Spleen (tissue), 11 donors: ENCODE data around the gene ANKRD12. TPM values are rescaled to one million over a fixed set of nuclear protein-coding genes. Genes with fewer than 3 reads are reported as not detected.

Experiments
- DNase-seq: peaks from one replicate; pipeline ENCODE4 v3.0.0-alpha.2; 2020
- H3K27ac ChIP-seq, 8 donors: fragments of 200-600 bp; sonication (generic) in 7 of 8; 1 replicate in 4 of 8; 2 replicates in 4 of 8; pipeline versions ENCODE4 v1.5.0 to v1.8.0; 2016 to 2021; ENCODE audit warnings: inconsistent platforms in 4 of 8, mild to moderate bottlenecking in 4 of 8, moderate library complexity in 1 of 8
- H3K27me3 ChIP-seq, 7 donors: fragments of 200-600 bp; sonication (generic) in 6 of 7; replicated peaks in 1 of 7; 1 replicate in 4 of 7; 2 replicates in 3 of 7; pipeline versions ENCODE4 v1.5.0 to v1.8.0; 2016 to 2021; ENCODE audit warnings: inconsistent platforms in 3 of 7, mild to moderate bottlenecking in 1 of 7
- H3K36me3 ChIP-seq, 6 donors: fragments of 200-600 bp; sonication (generic) in 5 of 6; 1 replicate in 4 of 6; 2 replicates in 2 of 6; pipeline versions ENCODE4 v1.5.0 to v1.8.0; 2016 to 2021; ENCODE audit warnings: inconsistent platforms in 2 of 6
- H3K4me1 ChIP-seq, 6 donors: fragments of 200-600 bp; sonication (generic) in 5 of 6; 1 replicate in 3 of 6; 2 replicates in 3 of 6; pipeline versions ENCODE4 v1.5.0 to v1.8.0; 2016 to 2021; ENCODE audit warnings: inconsistent platforms in 3 of 6
- H3K4me3 ChIP-seq, 8 donors: fragments of 200-600 bp; sonication (generic) in 7 of 8; 1 replicate in 4 of 8; 2 replicates in 4 of 8; pipeline versions ENCODE4 v1.5.0 to v1.8.0; 2016 to 2021; ENCODE audit warnings: inconsistent platforms in 4 of 8, mild to moderate bottlenecking in 4 of 8, moderate library complexity in 2 of 8
- H3K9me3 ChIP-seq, 8 donors: fragments of 200-600 bp; sonication (generic) in 7 of 8; 1 replicate in 4 of 8; 2 replicates in 4 of 8; pipeline versions ENCODE4 v1.5.0 to v1.8.0; 2016 to 2021; ENCODE audit warnings: inconsistent platforms in 4 of 8
- POLR2A ChIP-seq, 3 donors: fragments of 450-650 bp; IDR thresholded peaks; one replicate each; pipeline ENCODE4 v1.5.1; 2017; ENCODE audit warnings: antibody characterized with exemption in 3 of 3, mild to moderate bottlenecking in 1 of 3
- POLR2AphosphoS5 ChIP-seq, 3 donors: sonication (generic); formaldehyde crosslinking; IDR thresholded peaks; one replicate each; pipeline ENCODE4 v1.5.1; 2017; ENCODE audit warnings: antibody characterized with exemption in 3 of 3
- WGBS, 5 donors: extraction: QIAGEN DNeasy Blood & Tissue Kit in 3 of 5; methylation state at CpG; one replicate each; pipeline versions ENCODE4 v1.1.5 to v1.1.7; 2013 to 2018; 5-methylcytosine and 5-hydroxymethylcytosine counted together
- intact Hi-C: fragments of 100-400 bp; cut with DNase I; formaldehyde crosslinking; loops from one replicate; pipeline ENCODE4 v1.15.0; 2023; ENCODE audit warnings: low total_unique reads
- polyA plus RNA-seq, 3 donors: library from polyadenylated mRNA; stranded (reverse); fragments of 200-250 nt; gene quantifications; one replicate each; pipeline ENCODE4 v1.2.1, GENCODE V29; 2013
- small RNA-seq, 4 donors: library from RNA; depleted of rRNA; stranded (forward); fragments of <200 nt; gene quantifications; one replicate each; pipeline ENCODE3, GENCODE V24; 2016
- total RNA-seq, 7 donors: library from RNA; depleted of rRNA in 3 of 7; stranded (reverse); fragments of >200 nt in 3 of 7; fragmentation: NEBNext Ultra II Directional in 4 of 7; extraction: Animal tissue kit (Norgen Biotek cat#: 25700) in 4 of 7; gene quantifications; one replicate each; pipeline versions ENCODE4 v1.1.0 to v1.2.1, GENCODE V29; 2016 to 2021
- TF ChIP-seq, protein P1 (sequence below), 11 experiments: fragments of 200-600 bp in 7 of 11; fragments of 450-650 bp in 4 of 11; sonication (generic) in 4 of 11; IDR thresholded peaks in 8 of 11; conservative IDR thresholded peaks in 3 of 11; 1 replicate in 7 of 11; 2 replicates in 4 of 11; pipeline versions ENCODE4 v1.4.0 to v1.8.0; 2016 to 2021; ENCODE audit warnings: antibody characterized with exemption in 11 of 11, inconsistent platforms in 4 of 11, mild to moderate bottlenecking in 1 of 11
- donor health status: healthy with polysubstance abuse.
- donor health status: DM: no; HTN: no; CAD: no; lungs with moderate emphysema.
- donor health status: DM: no; HTN: no; CAD: no.
- donor health status: Bipolar disorder and iron deficiency.
- donor health status: healthy.
- donor health status: DM: no; HTN: no; CAD: no.
- donor health status: DM: yes; HTN: yes; CAD: no.

Gene ANKRD12
- total and polyA plus RNA-seq, 10 donors, result 7.6 to 122 (median 84.4) TPM

- Histone ChIP-seq H3K27me3 (peaks cover 0 to 7% (median 0%) of the 10 kb centered on the region in 7 donors), H3K4me3 (peak overlapping the region; percentile 49 to 94 (median 79)), H3K4me1 (peaks cover 0 to 38% (median 19%) of the 10 kb centered on the region in 6 donors), H3K36me3 (peaks cover 0 to 10% (median 0%) of the 10 kb centered on the region in 6 donors), H3K27ac (peak overlapping the region; percentile 36 to 89 (median 78)), H3K9me3 (peaks cover 0 to 6% (median 1%) of the 10 kb centered on the region in 8 donors)
- WGBS, 5 donors, result 34 to 43% (median 35%) methylated on average over 50 to 52 of the region's 52 CpGs
- peak; percentile 84 for DNase-seq
- TF ChIP-seq, protein P1, sequence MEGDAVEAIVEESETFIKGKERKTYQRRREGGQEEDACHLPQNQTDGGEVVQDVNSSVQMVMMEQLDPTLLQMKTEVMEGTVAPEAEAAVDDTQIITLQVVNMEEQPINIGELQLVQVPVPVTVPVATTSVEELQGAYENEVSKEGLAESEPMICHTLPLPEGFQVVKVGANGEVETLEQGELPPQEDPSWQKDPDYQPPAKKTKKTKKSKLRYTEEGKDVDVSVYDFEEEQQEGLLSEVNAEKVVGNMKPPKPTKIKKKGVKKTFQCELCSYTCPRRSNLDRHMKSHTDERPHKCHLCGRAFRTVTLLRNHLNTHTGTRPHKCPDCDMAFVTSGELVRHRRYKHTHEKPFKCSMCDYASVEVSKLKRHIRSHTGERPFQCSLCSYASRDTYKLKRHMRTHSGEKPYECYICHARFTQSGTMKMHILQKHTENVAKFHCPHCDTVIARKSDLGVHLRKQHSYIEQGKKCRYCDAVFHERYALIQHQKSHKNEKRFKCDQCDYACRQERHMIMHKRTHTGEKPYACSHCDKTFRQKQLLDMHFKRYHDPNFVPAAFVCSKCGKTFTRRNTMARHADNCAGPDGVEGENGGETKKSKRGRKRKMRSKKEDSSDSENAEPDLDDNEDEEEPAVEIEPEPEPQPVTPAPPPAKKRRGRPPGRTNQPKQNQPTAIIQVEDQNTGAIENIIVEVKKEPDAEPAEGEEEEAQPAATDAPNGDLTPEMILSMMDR (IDR thresholded peaks at IDR 0.05 in 8 of 11, conservative IDR thresholded peaks at IDR 0.05 in 3 of 11), result no peak
- TF ChIP-seq POLR2AphosphoS5 (IDR thresholded peaks at IDR 0.05), result no peak
- TF ChIP-seq POLR2A (IDR thresholded peaks at IDR 0.05), result no peak
- intact Hi-C loops, result loop anchor here (10.0 kb wide), 2 partner anchors 141 to 259 kb away; partner anchors contain the start of gene RALBP1
These were observed 197.1 kb downstream of the ANKRD12 start for GRCh38 chr18:9333441-9334328.

DNA sequence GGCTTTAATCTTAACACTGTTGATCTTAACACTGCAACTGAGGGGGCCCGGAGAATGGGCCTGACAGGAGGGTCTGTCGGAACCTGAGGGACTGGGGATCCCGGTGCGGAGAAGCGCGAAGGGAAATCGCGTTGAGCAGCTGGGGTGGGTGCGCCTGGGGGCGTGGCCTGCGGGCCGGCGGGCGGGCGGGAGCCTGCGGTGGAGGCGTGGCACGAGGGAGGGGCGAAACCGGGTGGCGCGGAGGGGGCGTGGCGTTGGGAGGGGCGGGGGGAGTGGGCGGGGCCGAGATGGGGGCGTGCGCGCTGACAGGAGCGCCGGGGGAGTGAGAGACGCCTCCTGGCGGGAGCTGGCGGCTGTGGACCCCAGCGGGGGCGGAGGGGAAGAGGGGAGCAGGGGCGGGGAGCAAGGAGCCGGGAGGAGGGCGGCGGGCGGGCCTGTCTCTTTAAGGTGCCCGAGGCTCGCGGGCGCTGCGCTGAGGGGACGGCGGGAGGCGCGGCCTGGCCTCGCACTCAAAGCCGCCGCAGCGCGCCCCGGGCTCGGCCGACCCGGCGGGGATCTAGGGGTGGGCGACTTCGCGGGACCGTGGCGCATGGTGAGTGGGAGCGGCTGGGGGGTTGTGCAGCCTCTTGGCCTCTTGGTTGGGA lies 197.9 kb downstream of the ANKRD12 start, which contains the start of gene TWSG1:
Gene TWSG1, plus strand, starts transcription at position 445 of the 644 bp plus-strand sequence. CDS start 2,457 bp downstream, outside the sequence.
- Histone ChIP-seq H3K27me3 (peaks cover 0 to 7% (median 0%) of the 10 kb centered on the region in 7 donors), H3K4me3 (peak within 1 kb of the TSS; percentile 66 to 94 (median 84)), H3K4me1 (peaks cover 0 to 38% (median 19%) of the 10 kb centered on the region in 6 donors), H3K27ac (peak within 1 kb of the TSS; percentile 66 to 89 (median 83)), H3K9me3 (no peaks in the 10 kb centered on the region), H3K36me3 (peaks cover 0 to 18% (median 0%) of the 10 kb centered on the region in 6 donors)
- WGBS, 5 donors, result 0 to 2% (median 1%) methylated on average over 5 to 67 of the region's 67 CpGs
- peak; percentile 98 for DNase-seq
- TF ChIP-seq POLR2A (IDR thresholded peaks at IDR 0.05), result no peak
- peak; percentile 40 to 78 (median 75) for TF ChIP-seq POLR2AphosphoS5 (IDR thresholded peaks at IDR 0.05)
- TF ChIP-seq, protein P1 (IDR thresholded peaks at IDR 0.05 in 8 of 11, conservative IDR thresholded peaks at IDR 0.05 in 3 of 11), result peak in 10 of 11 experiments; percentile 4 to 82 (median 64)
- intact Hi-C loops, result loop anchor here (10.0 kb wide), 2 partner anchors 140 to 260 kb away; partner anchors contain the start of gene RALBP1

- H3K9me3 ChIP-seq, result no peaks in the 10 kb centered on the region
- WGBS, 5 donors, result 5 to 8% (median 7%) methylated on average over 34 to 55 of the region's 55 CpGs
These were observed 198.6 kb downstream of the ANKRD12 start for GRCh38 chr18:9334973-9335696.

More at GRCh38 chr18:9334973-9335696, 198.6 kb downstream of the ANKRD12 start:
- peaks cover 0 to 7% (median 0%) of the 10 kb centered on the region in 7 donors for H3K27me3 ChIP-seq
- TF ChIP-seq POLR2AphosphoS5 (IDR thresholded peaks at IDR 0.05) (no peak), POLR2A (IDR thresholded peaks at IDR 0.05) (no peak)
- TF ChIP-seq, protein P1 (IDR thresholded peaks at IDR 0.05 in 8 of 11, conservative IDR thresholded peaks at IDR 0.05 in 3 of 11), result peak in 1 of 11 experiments; percentile 53
- peaks cover 0 to 38% (median 19%) of the 10 kb centered on the region in 6 donors for H3K4me1 ChIP-seq
- DNase-seq, result peak; percentile 91
- peak overlapping the region; percentile 66 to 89 (median 83) for H3K27ac ChIP-seq
- H3K36me3 ChIP-seq, result peaks cover 0 to 25% (median 0%) of the 10 kb centered on the region in 6 donors
- peak overlapping the region; percentile 66 to 94 (median 84) for H3K4me3 ChIP-seq
- intact Hi-C loops, result loop anchor here (10.0 kb wide), 2 partner anchors 140 to 260 kb away; partner anchors contain the start of gene RALBP1

Small RNAs within 50 kb of the gene (small RNA-seq; reads per million reads assigned to genes)
- 0 reads per million in 4 donors for gene RF00019

Other genes with a start within 250 kb of the ANKRD12 start
- gene NDUFV2, start 34.1 kb upstream of the ANKRD12 start, total RNA-seq, result 100 to 1,000 TPM in 2 of 7 donors, 10 to 100 TPM in 5; 89.8 to 108 (median 92.4) TPM
- gene NDUFV2, start 34.1 kb upstream of the ANKRD12 start, polyA plus RNA-seq, result 100 to 1,000 TPM; 157 to 175 (median 160) TPM
- 10 to 100 TPM; 16.1 to 28.5 (median 18.0) TPM for gene TWSG1, start 198.0 kb downstream of the ANKRD12 start, total RNA-seq
- gene TWSG1, start 198.0 kb downstream of the ANKRD12 start, polyA plus RNA-seq, result 10 to 100 TPM in 2 of 3 donors, 1 to 10 TPM in 1; 6.2 to 11.1 (median 11.0) TPM